Fibroblast of skin of abdomen (primary cell): ENCODE results near the gene TOMM6.
"Not testable (repeated sequence)": the region's sequence is repeated elsewhere in the genome, so short reads cannot be mapped to it uniquely, and the experiment has no call there.

ENCODE experiments used
- DNase-seq: peaks from one replicate; pipeline ENCODE4 v3.0.0-alpha.2; 2013

The TOMM6 gene

DNA sequence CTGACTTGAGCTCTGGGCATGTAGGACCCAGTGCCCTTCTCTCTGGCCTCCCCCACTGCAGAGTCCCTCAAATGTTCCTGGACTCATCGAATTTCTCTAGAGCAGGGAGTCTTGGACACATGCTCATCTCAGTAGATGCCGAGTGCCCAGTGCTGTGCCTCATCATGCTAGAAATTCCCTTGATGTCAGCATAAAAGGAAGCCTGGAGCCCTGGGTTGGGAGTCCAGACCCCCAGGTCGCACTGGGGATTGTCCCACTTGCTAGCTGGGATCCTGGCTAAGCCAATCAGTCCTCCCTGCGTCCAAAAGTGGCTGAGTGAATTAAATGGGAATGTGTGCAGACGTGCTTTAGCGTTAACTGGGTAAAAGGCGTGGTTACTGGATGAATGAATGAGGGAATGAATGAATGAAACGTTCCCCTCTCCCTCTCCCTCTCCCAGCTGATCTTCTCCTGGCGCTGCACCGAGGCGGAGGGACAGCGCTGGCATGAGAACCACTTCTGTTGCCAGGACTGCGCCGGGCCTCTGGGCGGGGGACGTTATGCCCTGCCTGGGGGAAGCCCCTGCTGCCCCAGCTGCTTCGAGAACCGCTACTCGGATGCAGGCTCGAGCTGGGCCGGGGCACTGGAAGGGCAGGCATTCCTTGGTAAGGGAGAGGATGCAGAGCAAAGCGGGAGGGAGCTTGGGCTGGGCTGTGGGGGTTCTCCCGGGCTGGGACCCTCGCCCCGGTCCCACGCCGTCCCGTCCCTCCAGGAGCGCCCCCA is 1.6 kb upstream of the TOMM6 start:
- DNase-seq = peak; percentile 27

DNA sequence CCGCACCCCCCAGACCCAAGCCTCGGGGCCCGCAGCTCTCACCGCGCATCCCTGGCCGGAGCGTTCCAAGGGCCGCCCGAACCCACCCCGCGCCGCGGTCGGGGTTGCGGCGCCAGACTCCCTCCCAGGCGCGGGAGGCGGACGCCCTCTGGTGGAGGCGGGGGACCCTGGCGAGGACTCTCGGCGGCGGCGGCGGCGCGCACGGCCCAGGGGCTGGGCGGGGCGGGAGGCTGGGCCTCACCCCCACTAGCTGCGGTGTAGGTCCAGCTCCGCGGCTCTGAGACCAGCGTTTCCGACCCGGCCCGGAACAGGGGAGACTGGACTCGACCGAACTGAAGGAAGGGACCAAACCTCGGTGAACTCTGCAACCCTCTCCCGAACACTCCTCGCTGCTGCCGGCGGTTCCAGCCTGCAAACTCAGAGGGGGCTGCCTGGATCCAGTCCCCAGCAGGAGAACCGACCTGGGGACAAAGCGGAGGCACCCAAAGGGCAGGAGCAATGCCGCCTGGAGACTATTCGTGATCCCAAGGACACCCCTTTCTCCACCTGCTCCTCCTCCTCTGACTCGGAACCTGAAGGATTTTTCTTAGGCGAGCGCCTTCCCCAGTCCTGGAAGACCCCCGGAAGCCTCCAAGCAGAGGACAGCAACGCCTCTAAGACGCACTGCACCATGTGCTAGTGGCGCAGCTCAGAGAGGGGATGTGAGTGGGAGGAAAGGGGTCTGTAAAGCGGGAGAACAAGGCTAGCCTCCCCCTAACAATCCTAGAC is 859 bp upstream of the TOMM6 start:
- peak; percentile 77 for DNase-seq

DNA sequence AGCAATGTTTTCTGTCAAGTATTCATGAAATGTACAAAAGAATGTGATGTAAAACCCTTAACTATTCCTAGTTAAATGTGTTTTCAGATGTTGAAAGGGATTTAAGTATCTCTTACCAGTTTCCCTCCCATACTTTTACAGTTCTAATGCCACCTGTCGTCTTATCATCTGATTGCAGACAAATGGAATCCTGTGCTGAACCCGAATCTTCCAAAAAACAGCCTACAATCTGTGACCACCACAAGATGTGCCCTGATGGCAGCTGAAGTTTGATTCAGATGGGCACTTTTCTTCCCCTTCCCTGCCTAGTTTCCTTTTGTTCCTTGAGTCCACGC is 1.9 kb downstream of the TOMM6 start:
- DNase-seq = no peak

DNA sequence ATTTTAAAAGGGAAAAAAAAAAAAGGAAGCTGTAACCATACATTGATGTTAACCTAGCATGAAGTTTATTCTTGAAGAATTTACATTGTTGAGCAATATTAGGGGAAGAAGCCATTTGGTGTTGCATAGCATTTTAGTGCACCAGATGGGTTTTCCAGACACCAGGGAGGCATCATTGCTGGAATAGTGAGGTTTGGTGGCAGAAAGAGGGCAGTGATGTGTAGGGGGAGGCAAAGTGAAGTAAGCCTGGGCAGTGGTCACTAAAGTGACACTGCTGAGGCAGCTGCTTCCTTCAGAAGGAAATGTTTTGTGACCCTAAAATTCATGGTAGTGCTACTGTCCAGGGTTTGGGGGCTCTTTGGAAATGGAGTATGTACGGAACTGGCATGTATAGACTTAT is 2.6 kb downstream of the TOMM6 start:
- DNase-seq = no peak

DNA sequence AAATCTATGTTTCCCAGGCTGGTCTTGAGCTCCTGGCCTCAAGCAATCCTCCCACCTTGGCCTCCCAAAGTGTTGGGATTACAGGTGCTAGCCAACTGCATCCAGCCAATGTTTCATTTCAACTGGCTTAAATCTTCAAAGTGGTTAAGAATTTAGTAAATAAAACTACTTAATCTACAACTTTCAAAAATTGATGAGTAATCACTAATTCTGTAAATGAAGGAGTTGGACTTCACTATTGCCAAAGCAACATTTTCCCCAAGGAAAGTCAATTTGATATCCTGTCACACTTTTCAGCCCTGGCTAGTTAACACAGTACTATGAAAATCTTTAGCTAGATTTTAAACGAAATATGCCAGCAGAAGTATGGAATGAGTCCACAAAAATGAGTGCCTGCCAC is 3.8 kb downstream of the TOMM6 start:
- no peak for DNase-seq

DNA sequence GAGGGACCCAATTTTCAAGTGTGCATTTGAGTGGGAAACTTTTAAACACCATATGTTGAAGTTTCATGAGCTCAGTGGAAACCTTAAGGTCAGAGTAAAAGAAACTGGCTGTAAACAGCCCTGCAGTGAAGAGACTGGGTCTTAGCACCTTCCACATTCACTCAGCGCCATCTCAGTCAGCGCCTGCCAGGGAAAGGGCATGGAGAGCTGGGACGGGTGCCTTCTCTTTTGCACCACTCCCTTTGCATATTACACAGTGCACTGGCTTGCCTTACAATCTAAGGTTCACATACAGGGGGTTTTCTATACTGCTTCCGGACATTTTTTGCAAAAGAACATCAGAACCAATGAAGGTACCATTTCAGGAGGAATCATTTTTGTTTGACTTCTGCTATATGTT is 4.5 kb downstream of the TOMM6 start:
- DNase-seq = no peak

DNA sequence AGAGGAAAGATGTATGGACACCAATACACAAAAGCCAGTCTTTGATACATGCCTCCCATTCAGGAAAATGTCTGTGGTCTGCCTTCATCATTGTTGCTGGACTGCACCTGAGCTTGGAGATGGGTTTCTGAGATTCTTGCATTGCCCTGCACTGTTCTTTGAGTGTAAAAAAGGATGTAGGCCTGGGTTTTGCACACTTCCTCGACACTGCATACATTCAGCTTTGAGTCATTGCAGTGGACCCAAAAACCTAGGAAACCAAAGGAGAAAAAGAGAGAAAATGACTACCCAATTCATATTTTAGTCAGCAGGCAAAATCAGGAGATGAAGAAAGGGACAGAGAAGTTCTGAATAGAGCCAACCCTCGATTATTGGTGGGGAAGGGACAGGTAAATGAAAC is 9.0 kb downstream of the TOMM6 start:
- DNase-seq = no peak

DNA sequence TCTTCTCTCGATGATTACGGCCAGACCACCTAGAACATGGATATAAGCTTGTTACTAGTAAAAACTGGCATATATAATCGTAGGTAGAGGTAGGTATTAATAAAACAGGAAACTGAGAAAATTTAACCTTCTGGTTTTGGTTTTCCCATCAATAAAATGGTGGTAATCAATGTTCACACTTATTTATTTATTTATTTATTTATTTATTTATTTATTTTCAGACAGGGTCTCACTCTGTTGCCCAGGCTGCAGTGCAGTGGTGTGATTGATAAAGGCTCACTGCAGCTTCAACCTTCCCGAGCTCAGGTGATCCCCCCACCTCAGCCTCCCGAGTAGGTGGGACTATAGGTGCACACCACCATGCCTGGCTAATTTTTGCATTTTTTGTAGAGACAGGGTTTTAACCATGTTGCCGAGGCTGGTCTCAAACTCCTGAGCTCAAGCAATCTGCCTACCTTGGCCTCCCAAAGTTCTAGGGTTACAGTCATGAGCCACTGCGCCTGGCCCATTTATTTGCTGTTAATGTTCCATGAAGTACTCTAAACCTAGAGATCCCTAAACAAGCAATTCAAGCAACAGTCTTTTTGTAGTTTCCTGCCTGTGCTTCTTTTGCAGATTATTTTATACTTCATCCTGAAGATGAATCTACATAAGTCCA is 11.5 kb downstream of the TOMM6 start:
- DNase-seq = no peak

DNA sequence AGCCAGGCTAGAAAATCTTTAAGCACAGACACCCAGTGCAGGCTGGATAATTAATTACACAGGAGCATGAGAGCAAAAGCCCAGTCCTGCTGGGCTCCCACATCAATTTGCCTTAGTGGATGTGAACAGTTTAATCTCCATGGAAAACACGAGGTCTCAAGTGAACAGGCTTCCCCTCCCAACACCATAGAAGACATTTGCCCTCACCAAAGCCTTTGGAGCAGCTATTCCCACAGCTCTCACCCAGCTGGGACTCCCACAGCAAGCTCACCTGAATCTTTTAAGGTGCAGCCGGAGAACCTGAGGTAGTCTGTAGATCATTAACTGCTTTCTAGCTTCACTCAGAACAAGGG is 12.0 kb downstream of the TOMM6 start:
- no peak for DNase-seq

DNA sequence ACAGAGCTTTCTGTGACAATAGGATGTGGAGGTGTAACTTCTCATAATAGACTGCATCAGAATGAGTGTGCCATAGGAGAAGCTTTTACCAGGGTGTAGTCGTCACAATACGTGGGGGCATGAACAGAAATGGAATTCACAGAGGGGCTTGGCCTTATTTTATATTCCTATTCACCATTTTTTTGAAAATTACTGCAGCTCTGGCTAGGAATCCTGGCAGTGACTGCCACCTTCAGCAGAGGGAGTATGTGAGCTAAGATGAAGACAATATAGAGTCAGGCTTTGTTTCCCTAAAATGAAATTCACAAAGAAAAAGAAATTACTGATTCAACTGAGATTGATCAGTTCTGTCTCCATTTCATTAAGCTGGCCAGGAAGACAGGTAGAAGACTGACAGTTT is 13.9 kb downstream of the TOMM6 start:
- DNase-seq = no peak

DNA sequence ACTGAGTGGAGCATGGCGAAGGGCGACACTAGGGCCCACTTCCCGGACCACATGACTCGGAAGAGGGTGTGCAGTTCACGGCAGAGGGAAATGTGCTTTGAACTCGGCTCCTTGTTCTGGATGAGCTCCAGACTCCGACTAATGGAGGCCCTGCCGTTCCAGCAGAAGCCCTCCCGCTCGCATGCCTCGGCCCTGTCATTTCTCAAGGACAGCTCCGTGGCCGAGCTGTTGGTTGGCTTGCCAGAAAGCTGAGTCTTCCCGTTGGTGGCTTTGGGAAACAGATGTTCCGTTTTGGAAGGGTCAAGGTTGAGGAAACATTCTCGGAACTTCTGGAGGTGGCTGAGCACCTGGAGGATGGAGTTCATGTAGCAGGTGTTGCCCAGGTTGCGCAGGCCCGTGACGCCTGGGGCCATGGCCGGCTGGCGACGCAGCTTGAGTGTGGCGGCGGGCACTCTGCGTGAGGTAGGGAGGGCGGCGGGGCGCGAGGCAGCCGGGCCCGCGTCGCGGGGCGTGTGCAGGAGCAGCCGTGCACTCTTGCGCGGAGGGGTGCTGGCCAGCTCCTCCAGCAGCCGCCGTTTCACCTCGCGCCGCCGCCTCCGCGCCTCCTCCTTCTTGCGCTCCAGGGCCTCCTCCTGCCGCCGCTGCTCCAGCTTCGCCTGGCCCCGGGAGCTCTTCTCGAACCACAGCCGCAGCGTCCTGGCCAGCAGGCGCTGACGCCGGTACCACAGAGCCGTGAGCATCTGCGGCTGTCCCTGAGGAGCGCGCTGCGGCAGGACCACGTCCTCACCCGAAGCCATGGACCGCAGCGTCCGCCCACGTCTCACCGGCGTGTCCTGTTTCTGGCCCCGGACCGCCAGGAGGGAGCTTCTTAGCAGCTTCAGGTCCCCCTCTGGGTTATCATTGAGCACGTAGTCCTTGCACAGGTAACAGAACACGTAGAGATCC is 18.6 kb downstream of the TOMM6 start:
- DNase-seq = no peak

DNA sequence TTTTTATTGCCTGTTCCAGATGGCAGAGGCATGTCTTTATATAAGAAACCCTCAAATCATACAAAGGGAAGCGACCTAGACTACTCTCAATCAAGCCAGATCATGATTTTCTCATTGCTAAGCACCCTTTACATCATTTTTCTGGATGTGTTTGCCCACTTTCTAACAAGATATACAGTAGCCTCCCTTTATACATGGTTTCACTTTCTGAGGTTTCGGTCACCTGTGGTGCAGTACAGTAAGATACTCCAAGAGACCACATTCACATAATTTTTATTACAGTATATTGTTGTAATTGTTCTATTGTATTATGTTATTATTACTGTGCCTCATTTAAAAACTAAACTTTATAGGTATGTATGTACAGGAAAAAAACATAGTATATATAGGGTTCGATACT is 23.6 kb downstream of the TOMM6 start:
- no peak for DNase-seq

DNA sequence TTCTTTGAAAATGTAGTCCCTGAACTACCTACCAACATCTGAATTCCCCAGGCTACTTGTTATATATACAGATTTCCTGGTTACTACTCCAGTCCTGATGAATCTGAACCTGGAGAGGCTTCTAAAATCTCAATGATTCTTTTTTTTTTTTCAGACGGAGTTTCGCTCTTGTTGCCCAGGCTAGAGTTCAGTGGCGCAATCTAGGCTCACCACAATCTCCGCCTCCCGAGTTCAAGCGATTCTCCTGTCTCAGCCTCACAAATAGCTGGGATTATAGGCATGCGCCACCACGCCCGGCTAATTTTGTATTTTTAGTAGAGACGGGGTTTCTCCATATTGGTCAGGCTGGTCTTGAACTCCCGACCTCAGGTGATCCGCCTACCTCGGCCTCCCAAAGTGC is 24.5 kb downstream of the TOMM6 start:
- not testable (repeated sequence) for DNase-seq

DNA sequence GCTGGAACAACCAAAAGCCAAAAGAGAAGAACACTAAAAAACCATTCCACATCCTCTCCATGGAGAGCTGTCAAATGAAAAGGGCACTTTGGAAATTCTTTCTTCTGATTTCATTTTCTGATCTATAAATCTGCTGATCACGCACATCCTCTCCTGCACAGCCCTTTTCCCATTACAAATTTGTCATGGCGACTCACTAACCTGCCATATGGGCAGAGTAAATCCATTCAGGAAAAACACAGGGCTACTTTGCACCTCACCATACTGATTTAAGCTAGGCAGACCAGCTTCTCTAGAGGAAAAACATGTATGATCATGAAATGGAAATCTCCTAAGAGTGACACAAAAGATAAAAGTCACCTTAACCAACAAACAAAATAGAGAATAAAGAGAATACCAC is 26.0 kb downstream of the TOMM6 start:
- no peak for DNase-seq

DNA sequence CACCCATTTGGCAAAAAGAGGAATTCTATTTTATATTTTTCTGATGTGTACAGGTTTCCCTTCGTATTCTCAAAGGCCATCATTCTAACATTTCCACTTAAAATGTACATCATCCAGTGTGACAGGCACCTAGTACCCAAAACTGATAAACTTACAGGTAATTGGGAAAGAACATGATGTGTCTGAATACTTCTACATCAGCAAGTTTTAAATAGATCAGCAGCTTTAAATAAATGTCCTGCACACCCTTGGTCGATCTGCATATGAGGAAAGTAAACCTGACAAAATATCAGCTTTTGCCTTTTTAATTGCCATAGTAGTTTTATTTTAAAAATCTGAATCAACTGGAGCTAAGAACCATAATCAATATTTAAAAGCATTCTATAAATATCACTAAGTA is 26.5 kb downstream of the TOMM6 start:
- DNase-seq = no peak

DNA sequence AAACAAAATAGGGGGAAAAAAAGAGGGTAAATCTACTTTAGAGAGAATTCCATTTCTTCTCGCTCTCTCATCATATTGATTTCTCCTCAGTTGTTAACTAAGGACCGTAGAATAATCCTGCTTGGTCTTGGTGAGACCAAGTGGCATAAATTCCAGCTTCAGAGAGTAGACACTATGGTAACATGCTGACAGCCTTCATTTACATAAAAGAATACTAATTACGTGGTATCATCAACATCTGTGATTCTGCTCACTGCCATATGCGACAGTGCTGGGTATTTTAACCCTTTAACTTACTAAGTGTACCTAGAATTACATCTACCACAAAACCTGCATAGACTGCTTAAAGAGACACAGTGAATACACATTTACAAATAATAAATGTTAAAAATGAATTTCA is 27.1 kb downstream of the TOMM6 start:
- no peak for DNase-seq

DNA sequence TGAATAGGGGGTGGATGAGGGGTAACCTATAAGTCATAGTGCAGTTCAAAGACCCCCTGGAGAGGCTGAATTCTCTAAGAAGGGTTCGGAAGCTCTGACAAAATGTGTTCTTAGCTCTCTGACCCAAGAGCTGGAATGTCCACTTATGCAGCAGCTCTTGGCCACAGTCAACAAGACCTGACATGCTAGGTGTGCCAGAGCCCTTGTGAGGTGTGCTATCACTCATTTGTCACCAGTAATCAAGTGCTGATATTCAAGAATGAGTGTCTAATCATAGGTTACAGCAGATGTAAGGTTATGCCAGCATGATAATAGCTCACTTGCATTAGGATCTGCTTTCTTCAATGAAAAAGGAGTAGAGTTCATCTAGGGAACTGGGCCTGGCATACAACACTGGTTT is 28.1 kb downstream of the TOMM6 start:
- DNase-seq = no peak

DNA sequence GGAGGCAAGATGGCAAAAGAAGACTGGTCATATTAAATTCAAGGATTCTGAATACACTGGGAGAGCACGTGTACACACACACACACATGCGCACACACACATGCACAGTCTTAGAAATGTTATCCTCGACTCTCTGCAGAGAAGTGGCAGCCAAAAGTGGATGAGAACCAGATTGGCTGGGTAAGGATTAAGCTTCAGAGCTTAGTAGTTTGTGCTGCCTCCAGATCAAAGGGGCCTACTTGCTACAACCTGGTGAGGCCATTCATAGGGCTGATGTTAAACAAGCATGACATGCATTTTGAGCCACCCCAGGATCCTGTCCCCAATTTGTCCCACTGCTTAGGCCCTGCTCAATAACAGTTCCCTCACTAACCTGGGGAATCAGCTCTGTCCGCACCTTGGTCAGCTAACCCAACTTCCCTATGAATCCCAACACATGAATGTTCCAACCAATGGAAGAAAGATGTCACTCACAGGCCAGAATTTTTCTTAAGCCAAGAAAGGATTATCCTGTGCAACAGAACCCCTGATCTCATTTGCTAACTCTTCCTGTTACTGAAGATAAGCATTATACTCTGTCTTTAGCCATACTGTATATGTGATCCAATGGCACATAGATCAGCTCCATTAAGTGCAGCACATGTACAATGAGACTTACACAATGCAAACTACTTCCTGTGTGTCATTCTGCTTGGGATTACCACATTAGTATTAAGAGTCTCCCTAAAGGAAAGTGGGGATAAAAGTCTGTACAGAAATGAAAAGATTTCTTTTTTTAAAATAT is 31.0 kb downstream of the TOMM6 start:
- DNase-seq = no peak

DNA sequence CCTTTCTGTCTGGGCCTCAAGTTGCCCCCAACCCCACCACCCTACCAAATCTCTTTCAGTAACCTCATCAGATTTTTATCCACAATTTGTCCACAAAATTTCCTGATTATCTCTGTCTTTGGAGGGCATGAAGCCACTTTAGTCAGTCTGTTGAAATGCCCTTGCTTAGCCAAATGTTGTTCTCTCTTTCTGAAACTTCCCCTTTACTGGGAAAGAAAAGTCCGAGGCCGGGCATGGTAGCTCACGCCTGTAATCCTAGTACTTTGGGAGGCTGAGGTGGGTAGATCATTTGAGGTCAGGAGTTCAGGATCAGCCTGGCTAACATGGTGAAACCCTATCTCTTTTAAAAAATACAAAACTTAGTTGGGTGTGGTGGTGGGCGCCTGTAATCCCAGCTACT is 33.8 kb downstream of the TOMM6 start:
- DNase-seq = no peak

DNA sequence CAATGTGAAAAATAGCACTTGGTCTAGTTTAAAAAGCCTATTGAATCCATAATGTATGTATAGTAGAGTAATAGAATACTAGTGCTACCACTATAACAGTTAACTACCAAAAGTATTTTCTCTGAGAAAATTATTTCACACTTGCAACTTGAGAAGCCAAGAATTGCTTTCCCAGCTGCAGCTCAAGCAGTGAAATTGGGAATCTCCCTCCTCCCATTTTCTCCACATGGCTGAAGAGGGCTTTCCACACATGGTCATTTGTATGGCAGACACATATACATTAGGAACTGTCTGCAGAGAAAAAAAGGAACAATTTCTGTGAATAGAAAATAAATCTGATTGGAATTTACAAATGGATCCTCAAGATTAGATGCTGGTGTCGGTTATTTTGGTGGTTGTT is 34.5 kb downstream of the TOMM6 start:
- no peak for DNase-seq

DNA sequence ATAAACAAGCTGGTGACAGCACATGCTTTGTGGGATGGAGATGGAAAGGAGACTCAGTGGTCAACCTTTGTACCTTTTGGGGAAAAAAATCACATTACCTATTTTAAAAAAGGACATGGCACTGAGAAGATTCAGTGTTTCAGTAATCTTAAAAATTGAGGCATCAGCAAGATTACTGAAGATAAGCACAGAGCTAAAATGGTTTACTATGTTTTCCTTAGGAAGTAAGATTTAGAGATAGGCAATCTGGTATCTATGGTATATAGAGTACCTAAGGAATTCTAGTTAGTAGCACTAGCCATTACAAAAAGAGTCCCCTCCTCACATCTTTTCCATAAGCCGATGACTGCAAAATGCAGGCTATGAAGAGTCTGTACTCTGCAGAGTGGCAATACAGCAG is 35.7 kb downstream of the TOMM6 start:
- DNase-seq = no peak
